HepG2 (cell line): ENCODE measurements around the gene NUTF2. TPM values are rescaled to one million over a fixed set of nuclear protein-coding genes. Genes with fewer than 3 reads are reported as not detected.
A peak's percentile ranks its signal among the peaks of the same experiment; 100 is the strongest.

ENCODE experiments used
- ADNP ChIP-seq: sonication (generic); formaldehyde crosslinking; IDR thresholded peaks from 2 replicates; pipeline ENCODE4 v1.4.0; 2020; ENCODE audit warnings: missing genetic modification reagents
- CCAR2 ChIP-seq: fragments of 200-400 bp; formaldehyde crosslinking; optimal IDR thresholded peaks from 2 replicates; pipeline ENCODE3; 2018; ENCODE audit warnings: low read depth, mild to moderate bottlenecking, low read length, moderate library complexity
- E2F5 ChIP-seq: sonication (generic); formaldehyde crosslinking; conservative IDR thresholded peaks from 2 replicates; pipeline ENCODE4 v1.4.0; 2020; ENCODE audit warnings: missing genetic modification reagents
- HBP1 ChIP-seq: IDR thresholded peaks from 2 replicates; pipeline ENCODE4 v1.6.1; 2016; ENCODE audit warnings: low read depth, control low read depth
- HNRNPUL1 ChIP-seq: fragments of 200-400 bp; formaldehyde crosslinking; IDR thresholded peaks from 2 replicates; pipeline ENCODE4 v1.6.1; 2017; ENCODE audit warnings: low read depth, mild to moderate bottlenecking, low read length, moderate library complexity
- KMT2A ChIP-seq: sonication (generic); formaldehyde crosslinking; IDR thresholded peaks from 2 replicates; pipeline ENCODE4 v1.4.0; 2020; ENCODE audit warnings: missing genetic modification reagents
- MTERF4 ChIP-seq: sonication (generic); formaldehyde crosslinking; IDR thresholded peaks from 2 replicates; pipeline ENCODE4 v1.8.0; 2023; ENCODE audit warnings: mild to moderate bottlenecking, missing genetic modification reagents
- NFYB ChIP-seq: sonication (generic); formaldehyde crosslinking; IDR thresholded peaks from 2 replicates; pipeline ENCODE4 v1.4.0; 2020; ENCODE audit warnings: missing genetic modification reagents
- PAXIP1 ChIP-seq: sonication (generic); formaldehyde crosslinking; conservative IDR thresholded peaks from 2 replicates; pipeline ENCODE4 v1.4.0; 2020; ENCODE audit warnings: mild to moderate bottlenecking, missing genetic modification reagents, moderate library complexity
- POLR2AphosphoS5 ChIP-seq: IDR thresholded peaks from 2 replicates; pipeline ENCODE4 v1.6.1; 2012; ENCODE audit warnings: low read depth, low read length
- RELA ChIP-seq: sonication (generic); formaldehyde crosslinking; IDR thresholded peaks from 2 replicates; pipeline ENCODE4 v1.4.0; 2020; ENCODE audit warnings: missing genetic modification reagents
- TBL1XR1 ChIP-seq: fragments of 150-350 bp; IDR thresholded peaks from 2 replicates; pipeline ENCODE4 v1.6.1; 2014; ENCODE audit warnings: borderline replicate concordance, low read length; ENCODE audit not compliant: partially characterized antibody
- U2AF2 ChIP-seq: fragments of 200-400 bp; formaldehyde crosslinking; IDR thresholded peaks from 2 replicates; pipeline ENCODE4 v1.6.1; 2017; ENCODE audit warnings: low read depth, mild to moderate bottlenecking, low read length
- ZNF276 ChIP-seq: sonication (generic); formaldehyde crosslinking; IDR thresholded peaks from 2 replicates; pipeline ENCODE4 v1.4.0; 2020; ENCODE audit warnings: mild to moderate bottlenecking, low read depth, missing genetic modification reagents
- ZNF615 ChIP-seq: sonication (generic); formaldehyde crosslinking; IDR thresholded peaks from 2 replicates; pipeline ENCODE4 v1.5.0; 2020; ENCODE audit warnings: mild to moderate bottlenecking, missing genetic modification reagents, borderline replicate concordance
- ZNF720 ChIP-seq: sonication (generic); formaldehyde crosslinking; IDR thresholded peaks from 2 replicates; pipeline ENCODE4 v1.4.0; 2020; ENCODE audit warnings: missing genetic modification reagents
- ZSCAN29 ChIP-seq: sonication (generic); formaldehyde crosslinking; conservative IDR thresholded peaks from 2 replicates; pipeline ENCODE4 v1.4.0; 2020; ENCODE audit warnings: mild to moderate bottlenecking, missing genetic modification reagents
- ZSCAN5A ChIP-seq: sonication (generic); formaldehyde crosslinking; IDR thresholded peaks from 2 replicates; pipeline ENCODE4 v1.8.0; 2022; ENCODE audit warnings: mild to moderate bottlenecking, missing genetic modification reagents, borderline replicate concordance
- polyA plus RNA-seq, 8 experiments: library from polyadenylated mRNA; depleted of rRNA in 3 of 8; stranded (reverse) in 7 of 8; unstranded in 1 of 8; fragments of >200 nt; fragmentation: Illumina TruSeq in 4 of 8; extraction: Trizol in 4 of 8; gene quantifications; 2 replicates each; pipeline versions ENCODE4 v1.2.1 to v1.2.3, GENCODE V29; 2011 to 2016; ENCODE audit warnings: low read depth in 4 of 8, missing spikeins in 1 of 8, mixed read lengths in 1 of 8; ENCODE audit not compliant: insufficient read depth in 1 of 8
- total RNA-seq, 5 experiments: library from RNA; depleted of rRNA; stranded (reverse); fragments of >200 nt; fragmentation: Illumina TruSeq; extraction: Trizol; gene quantifications; 2 replicates each; pipeline ENCODE4 v1.2.3, GENCODE V29; 2016; ENCODE audit warnings: low read depth in 1 of 5

The NUTF2 gene
- total and polyA plus RNA-seq, 2 of the 13 experiments (the other 11 are each of a cell fraction or from before 2014, with no cell fraction given) = 168 to 214 TPM

- TF ChIP-seq ZSCAN5A (CRISPR knock-in tag) (0 out of 2 replicates have a peak, but pooled peaks have one; percentile 53), PAXIP1 (CRISPR knock-in tag) (no peak), POLR2AphosphoS5 (peak; percentile 96), U2AF2 (no peak), ZSCAN29 (peak; percentile 98), TBL1XR1 (peak; percentile 79), HNRNPUL1 (no peak), ZNF720 (CRISPR knock-in tag) (no peak), NFYB (CRISPR knock-in tag) (peak; percentile 45; the same call in 1 of the 2 replicates), HBP1 (CRISPR knock-in tag) (peak; percentile 44; the same call in 1 of the 2 replicates), KMT2A (CRISPR knock-in tag) (peak; percentile 94), ADNP (no peak), ZNF615 (CRISPR knock-in tag) (peak; percentile 96; the same call in 1 of the 2 replicates), CCAR2 (no peak), E2F5 (CRISPR knock-in tag) (peak; percentile 96), MTERF4 (CRISPR knock-in tag) (no peak; the same call in 1 of the 2 replicates), RELA (0 out of 2 replicates have a peak, but pooled peaks have one; percentile 43), ZNF276 (no peak)
Observed at GRCh38 chr16:67833415-67834241, 13.1 kb upstream of the NUTF2 start (continued).
